HG02588 (cell line): ENCODE data around the gene DHRS12.

Experiments used
- ATAC-seq: cut with Tn5 transposase; IDR thresholded peaks from one replicate; pipeline ENCODE4 v1.9.1; 2021; ENCODE audit warnings: mild to moderate bottlenecking, moderate library complexity; ENCODE audit not compliant: unreplicated experiment

Gene DHRS12

GRCh38 chr13:51803422-51804294, at the start of gene DHRS12:
TSS of gene DHRS12 (minus strand) at chr13:51804163. CDS start at chr13:51799659, 4,504 bp downstream.
- peak; percentile 89 for ATAC-seq

DNA sequence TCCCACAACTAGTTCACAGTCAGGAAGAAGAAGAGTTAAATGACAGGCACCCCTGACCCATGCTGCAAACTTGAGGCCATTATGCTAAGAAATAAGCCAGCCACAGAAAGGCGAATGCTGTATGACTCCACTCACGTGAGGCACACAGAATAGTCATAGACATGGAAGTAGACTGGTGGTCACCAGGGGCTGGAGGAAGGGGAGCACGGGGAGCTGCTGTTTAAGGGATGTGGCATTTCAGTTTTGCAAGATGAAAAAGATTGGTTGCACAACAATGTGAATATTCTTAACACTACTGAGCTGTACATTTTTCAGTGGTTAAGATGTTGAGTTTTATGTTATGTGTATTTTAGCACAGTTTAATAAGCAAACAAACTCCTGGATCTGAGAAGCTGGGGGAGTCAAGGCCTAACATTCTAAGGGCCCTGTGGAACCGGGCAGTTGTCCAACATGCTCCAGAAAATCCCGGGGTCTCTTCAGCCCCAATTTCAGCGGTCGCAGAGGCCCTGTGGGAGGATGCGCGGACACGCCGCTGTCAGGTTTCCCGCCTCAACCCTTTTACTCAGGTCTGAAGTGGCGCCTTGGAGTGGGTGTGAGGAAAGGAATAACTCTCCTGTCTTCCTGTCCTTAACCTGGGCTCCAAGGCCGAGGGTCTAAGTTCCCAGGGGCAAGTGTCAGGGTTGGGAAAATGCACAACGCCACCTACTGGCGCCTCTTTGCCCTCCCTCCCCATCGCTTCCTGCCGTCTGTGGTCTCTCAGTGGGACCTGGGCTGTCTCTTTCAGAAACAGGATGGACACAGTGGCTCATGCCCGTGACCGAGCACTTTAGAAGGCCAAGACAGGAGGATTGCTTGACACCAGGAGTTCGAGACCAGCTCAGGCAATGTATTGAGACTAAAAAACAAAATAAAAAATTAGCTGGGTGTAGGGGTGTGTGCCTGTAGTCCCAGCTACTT, 45.5 kb upstream of the DHRS12 start:
- ATAC-seq, result no peak

DNA sequence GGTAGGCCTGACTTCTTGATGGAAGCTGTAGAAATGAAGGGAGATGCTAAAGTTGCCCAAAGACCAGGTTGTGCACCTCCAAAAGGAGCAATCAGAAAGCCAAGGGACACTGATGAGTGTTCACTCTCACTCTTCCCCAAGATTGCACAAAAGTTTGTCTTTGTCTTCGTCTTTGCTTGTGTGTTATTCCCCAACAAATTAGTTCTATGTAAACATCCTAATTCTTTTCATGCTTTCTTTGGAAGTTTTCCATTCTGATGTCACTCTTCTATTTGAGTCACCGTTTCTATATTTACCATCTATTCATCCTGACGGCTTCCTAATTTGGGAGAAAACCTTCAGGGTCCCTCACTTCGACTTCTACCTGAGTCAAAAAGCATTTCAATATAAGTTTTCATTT, 44.7 kb upstream of the DHRS12 start:
- no peak for ATAC-seq

DNA sequence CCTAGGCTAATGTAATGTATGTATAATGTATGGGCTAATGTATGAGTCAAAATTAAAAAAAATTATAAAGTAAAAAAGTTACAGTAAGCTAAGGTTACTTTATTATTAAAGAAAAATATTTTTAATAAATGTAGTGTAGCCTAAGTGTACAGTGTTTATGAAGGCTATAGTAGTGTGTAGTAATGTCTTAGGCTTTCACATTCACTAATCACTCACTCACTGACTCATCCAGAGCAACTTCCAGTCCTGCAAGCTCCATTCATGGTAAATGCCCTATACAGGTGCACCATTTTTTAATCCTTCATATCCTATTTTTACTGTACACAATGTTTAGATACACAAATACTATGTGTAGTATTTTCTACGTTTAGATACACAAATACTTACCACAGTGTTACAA, 42.8 kb upstream of the DHRS12 start:
- ATAC-seq, result no peak

DNA sequence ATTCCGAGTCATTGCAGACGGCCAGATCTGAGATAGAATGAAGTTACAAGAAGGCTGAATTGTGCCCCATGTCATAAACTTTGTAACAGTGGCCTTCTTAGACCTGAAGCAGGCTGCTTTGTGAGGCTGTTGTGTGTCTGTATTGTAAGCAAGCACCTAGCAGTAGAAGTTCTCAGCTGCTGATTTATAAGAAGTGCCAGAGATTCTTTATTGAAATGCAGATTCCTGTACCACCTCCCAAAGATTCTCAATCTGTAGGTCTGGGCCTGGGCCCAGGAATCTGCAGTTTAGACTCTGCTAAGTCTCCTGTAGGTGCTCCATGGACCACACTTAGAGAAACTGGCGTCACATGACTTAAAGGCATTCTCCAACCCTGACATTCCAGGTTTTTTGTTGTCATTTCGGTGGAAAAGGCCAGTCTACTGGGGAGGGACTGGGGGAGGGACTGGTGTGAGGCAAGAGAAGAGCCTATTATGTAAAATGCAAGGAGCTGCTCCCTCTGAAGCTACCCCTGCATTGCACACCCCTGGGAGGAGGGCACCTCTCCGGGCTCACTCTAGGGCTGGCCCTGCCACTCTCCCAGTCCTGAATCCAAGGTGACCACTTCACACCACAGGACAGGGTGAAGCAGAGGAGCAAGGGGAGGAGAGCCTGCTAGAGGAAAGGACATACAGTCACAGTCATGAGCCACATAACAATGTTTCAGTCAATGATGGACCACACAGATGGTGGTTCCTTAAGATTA, 41.8 kb upstream of the DHRS12 start:
- ATAC-seq, result no peak

DNA sequence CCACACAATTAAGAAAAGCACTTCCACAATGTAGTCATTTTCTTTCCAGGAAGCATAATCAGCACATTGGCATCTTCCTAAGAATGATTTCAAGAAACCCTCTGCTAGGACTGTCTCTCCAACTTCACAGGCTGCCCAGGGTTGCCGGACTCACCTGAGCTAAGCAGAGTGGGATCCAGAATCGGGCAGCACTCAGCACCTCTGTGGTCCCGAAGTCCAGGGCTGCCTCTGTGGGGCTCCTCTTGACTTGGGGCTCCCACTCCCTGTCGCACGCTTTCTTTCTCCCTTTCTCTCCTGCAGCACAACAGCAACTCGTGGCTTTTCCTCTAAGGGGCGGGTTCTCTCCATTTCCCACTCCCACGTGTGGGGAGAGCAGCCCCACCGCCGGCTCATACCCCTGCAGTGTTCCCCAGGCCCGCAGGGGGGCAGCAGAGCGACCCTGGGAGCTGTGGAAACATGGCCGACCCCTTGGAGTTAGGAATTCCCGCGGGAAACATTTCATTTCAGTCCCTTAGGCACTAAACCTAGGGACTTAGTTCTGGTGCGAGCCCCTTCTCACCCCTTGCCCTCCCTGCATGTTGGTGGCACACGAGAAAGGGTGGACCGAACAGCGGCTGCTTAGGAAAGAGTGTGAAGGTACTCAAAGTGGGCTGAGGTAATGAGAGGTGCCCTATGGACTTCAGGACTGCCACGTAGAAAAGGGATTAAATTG, 41.1 kb upstream of the DHRS12 start, which contains the start of gene TMEM272:
Gene TMEM272, minus strand, starts transcription at position 316 of the 712 bp plus-strand sequence. CDS start 6,647 bp downstream, outside the sequence.
- ATAC-seq, result peak; percentile 71

- ATAC-seq, result no peak
Measured at GRCh38 chr13:51843529-51843928, 39.6 kb upstream of the DHRS12 start.

- ATAC-seq, result no peak
Measured at GRCh38 chr13:51841732-51842131, 37.8 kb upstream of the DHRS12 start.

DNA sequence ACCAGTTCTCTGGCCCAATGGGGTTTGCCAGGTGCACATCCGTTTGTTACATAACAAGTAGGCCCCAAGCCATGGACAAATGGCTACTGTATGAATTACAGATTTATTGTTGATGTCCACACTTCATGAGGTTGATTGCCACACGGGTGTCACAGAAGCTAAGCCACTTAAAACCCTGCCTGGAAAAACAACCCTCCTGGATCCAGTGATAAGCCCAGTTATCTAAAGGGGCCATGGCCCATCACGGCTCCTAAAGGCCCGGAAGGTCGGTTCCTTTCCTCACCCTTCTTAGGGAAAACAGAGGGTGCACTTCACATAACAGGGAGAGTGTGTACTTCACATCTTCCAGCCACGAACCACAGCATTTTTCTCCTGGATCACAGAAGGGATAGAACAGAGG, 37.0 kb upstream of the DHRS12 start:
- ATAC-seq, result no peak

GRCh38 chr13:51839711-51840540, 36.0 kb upstream of the DHRS12 start:
- no peak for ATAC-seq

DNA sequence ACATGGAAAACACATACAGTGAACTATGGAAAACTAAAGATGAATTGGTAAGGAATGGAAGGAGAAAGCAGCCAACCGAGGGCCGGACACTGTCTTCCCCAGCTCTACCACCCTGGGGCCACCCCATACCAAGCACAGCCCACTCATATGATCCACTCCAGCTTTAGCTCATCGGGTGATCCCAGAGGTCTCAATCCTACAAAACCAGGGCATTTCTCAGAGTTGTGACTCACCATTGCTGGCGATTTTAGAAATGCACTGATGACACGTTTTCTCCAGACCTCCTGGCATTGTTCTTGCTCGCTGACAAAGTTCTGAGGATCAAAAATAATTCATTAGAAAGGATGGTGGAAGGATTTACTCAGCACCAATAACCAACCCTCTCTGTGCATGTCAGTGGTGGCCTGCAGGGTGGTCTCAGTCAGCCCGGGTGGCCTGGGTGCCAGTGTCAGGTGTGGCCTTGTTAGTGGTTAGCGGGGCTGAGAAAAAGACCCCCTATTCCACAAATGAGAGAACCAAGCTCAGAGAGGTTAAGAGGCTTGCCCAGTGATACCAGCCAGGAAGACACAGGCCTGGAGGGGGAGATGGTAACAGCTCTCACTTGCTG, 34.4 kb upstream of the DHRS12 start:
- ATAC-seq, result no peak

GRCh38 chr13:51837016-51837415, 33.1 kb upstream of the DHRS12 start:
- ATAC-seq, result no peak

DNA sequence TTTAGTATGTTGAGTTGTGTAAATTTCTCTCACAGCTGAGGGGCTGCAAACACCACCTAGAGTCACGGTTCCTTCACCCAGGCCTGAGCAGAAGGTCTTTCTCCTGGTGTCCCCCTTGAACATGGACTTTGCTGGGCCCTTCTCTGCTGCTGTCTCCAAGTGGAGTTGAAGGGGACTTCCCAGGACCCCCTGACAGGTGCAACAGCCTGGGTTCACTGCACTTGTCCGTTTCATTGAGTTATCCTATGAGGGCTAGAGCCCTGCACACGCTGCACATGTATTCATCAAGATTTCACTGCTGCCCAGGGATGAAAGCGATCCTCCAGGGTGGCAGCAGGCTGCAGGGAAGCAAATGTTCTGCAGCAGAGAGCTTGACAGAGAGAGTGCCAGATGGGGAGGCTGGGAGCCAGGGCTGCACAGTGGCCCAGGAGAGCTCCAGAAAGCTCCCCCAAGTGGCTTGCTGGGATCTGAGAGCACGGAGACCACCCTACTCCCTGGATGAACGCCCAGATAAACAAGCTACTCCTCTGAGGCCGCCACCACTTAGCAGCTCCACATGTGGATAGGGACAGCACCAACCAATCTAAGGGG, 30.7 kb upstream of the DHRS12 start:
- ATAC-seq, result no peak

- ATAC-seq, result no peak
Measured at GRCh38 chr13:51833980-51834379, 30.0 kb upstream of the DHRS12 start.

- peak; percentile 73 for ATAC-seq
Measured at GRCh38 chr13:51832471-51833152, 28.6 kb upstream of the DHRS12 start.

DNA sequence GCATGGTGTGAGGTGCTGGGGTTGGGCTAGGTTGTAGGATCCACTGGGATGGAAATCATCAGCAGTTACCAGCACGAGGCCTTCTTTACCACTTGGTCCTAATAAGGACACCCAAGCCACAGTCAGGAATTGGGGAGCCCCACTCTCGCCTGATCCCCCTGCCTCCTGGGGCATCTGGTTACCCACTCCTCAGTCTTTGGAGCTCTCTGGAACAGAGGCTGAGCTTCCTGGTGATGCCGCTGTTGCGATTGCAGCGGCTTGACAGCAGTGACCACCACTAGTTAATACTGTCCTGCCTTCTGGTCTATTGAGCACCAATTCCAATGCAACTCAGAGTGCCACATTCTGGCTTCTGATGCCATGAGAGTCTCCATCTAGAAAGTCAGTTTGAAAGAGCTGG, 27.6 kb upstream of the DHRS12 start:
- ATAC-seq, result no peak

GRCh38 chr13:51829568-51829899, 25.6 kb upstream of the DHRS12 start:
- no peak for ATAC-seq
